GM18502 (cell line): ENCODE measurements around the gene ANKLE2.
"Not testable (repeated sequence)": the region's sequence is repeated elsewhere in the genome, so short reads cannot be mapped to it uniquely, and the experiment has no call there.

Source experiments
- ATAC-seq: cut with Tn5 transposase; IDR thresholded peaks from one replicate; pipeline ENCODE4 v1.9.1; 2021; ENCODE audit warnings: mild to moderate bottlenecking; ENCODE audit not compliant: unreplicated experiment, poor library complexity

The ANKLE2 gene

GRCh38 chr12:132698341-132698740, 63.3 kb downstream of the ANKLE2 start:
- no peak for ATAC-seq

- ATAC-seq = no peak
These were observed 66.2 kb downstream of the ANKLE2 start for GRCh38 chr12:132695431-132695830.

- ATAC-seq = not testable (repeated sequence)
These were observed 66.7 kb downstream of the ANKLE2 start for GRCh38 chr12:132694888-132695287.

GRCh38 chr12:132692030-132692429, 69.6 kb downstream of the ANKLE2 start:
- not testable (repeated sequence) for ATAC-seq

- ATAC-seq = no peak
These were observed 71.5 kb downstream of the ANKLE2 start for GRCh38 chr12:132690112-132690511.

- ATAC-seq = no peak
These were observed 72.4 kb downstream of the ANKLE2 start for GRCh38 chr12:132689227-132689626.

GRCh38 chr12:132687211-132688164, 74.1 kb downstream of the ANKLE2 start, which contains the start of the genes POLE and PXMP2:
POLE (minus strand) TSS chr12:132687342; CDS start chr12:132687315, 27 bp downstream.
PXMP2 (plus strand) TSS chr12:132687587; CDS start chr12:132687671, 84 bp downstream.
- ATAC-seq = peak; percentile 95

GRCh38 chr12:132686825-132687210, 74.8 kb downstream of the ANKLE2 start:
- ATAC-seq = peak; percentile 18

GRCh38 chr12:132685400-132685799, 76.2 kb downstream of the ANKLE2 start:
- ATAC-seq = no peak

GRCh38 chr12:132677492-132677891, 84.1 kb downstream of the ANKLE2 start:
- ATAC-seq = no peak

GRCh38 chr12:132675757-132676432, 85.7 kb downstream of the ANKLE2 start:
- no peak for ATAC-seq
